Measurements from ENCODE around the gene HHAT. TPM values are rescaled to one million over a fixed set of nuclear protein-coding genes. Genes with fewer than 3 reads are reported as not detected.

Gene HHAT
- polyA plus RNA-seq, 1 donor (not counting 4 experiments of a cell fraction or from before 2014, with no cell fraction given): 3.8 TPM

GRCh38 chr1:210696709-210697108, 368.0 kb downstream of the HHAT start:
- Histone ChIP-seq H3K4me3 (ENCODE audit: control insufficient read depth in 2 of 3, extremely low read depth in 1 of 3, insufficient read depth in 2 of 3, low read depth in 1 of 3, low read length in 3 of 3) (no peak overlapping the region), H3K4me1 (ENCODE audit: control insufficient read depth, extremely low read depth, insufficient read depth, low read length) (no peaks in the 10 kb centered on the region), H3K36me3 (ENCODE audit: control insufficient read depth in 2 of 2, extremely low read depth in 1 of 2, insufficient read depth in 2 of 2, low read length in 2 of 2) (no peaks in the 10 kb centered on the region), H3K9ac (ENCODE audit: control insufficient read depth, extremely low read depth, insufficient read depth, low read length) (no peak overlapping the region), H3K27ac (ENCODE audit: control insufficient read depth, insufficient read depth, low read length) (no peak overlapping the region), H3K79me2 (ENCODE audit: control insufficient read depth, insufficient read depth, low read length) (no peaks in the 10 kb centered on the region), H4K20me1 (ENCODE audit: control insufficient read depth, extremely low read depth, insufficient read depth, low read length) (no peaks in the 10 kb centered on the region), H3K27me3 (ENCODE audit: control insufficient read depth, extremely low read depth, insufficient read depth, low read length) (no peaks in the 10 kb centered on the region), H3K9me1 (ENCODE audit: control insufficient read depth, extremely low read depth, insufficient read depth, low read length) (no peaks in the 10 kb centered on the region), H2AFZ (ENCODE audit: control insufficient read depth, low read length) (no peak overlapping the region), H3K4me2 (ENCODE audit: control insufficient read depth, extremely low read depth, insufficient read depth, low read depth, low read length) (no peak overlapping the region), H3K9me3 (ENCODE audit: control insufficient read depth, low read depth, low read length) (no peaks in the 10 kb centered on the region)
- dilution Hi-C loops (cut with MboI; ENCODE audit: extremely low pct_ligation_motif_present, low sequenced_read_pairs): no loop called here
- no peak for TF ChIP-seq EZH2 (IDR thresholded peaks at IDR 0.05; ENCODE audit: low read length)
- TF ChIP-seq, protein P1, sequence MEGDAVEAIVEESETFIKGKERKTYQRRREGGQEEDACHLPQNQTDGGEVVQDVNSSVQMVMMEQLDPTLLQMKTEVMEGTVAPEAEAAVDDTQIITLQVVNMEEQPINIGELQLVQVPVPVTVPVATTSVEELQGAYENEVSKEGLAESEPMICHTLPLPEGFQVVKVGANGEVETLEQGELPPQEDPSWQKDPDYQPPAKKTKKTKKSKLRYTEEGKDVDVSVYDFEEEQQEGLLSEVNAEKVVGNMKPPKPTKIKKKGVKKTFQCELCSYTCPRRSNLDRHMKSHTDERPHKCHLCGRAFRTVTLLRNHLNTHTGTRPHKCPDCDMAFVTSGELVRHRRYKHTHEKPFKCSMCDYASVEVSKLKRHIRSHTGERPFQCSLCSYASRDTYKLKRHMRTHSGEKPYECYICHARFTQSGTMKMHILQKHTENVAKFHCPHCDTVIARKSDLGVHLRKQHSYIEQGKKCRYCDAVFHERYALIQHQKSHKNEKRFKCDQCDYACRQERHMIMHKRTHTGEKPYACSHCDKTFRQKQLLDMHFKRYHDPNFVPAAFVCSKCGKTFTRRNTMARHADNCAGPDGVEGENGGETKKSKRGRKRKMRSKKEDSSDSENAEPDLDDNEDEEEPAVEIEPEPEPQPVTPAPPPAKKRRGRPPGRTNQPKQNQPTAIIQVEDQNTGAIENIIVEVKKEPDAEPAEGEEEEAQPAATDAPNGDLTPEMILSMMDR (optimal IDR thresholded peaks at IDR 0.05 in 1 of 3, IDR thresholded peaks at IDR 0.05 in 1 of 3, conservative IDR thresholded peaks at IDR 0.05 in 1 of 3; ENCODE audit: extremely low read depth in 1 of 3, insufficient read depth in 2 of 3, low read length in 3 of 3): no peak
- no peak for FAIRE-seq
- DNase-seq (ENCODE audit: low read depth, low spot score): no peak

- Histone ChIP-seq H3K27ac (ENCODE audit: control insufficient read depth, insufficient read depth, low read length) (no peak overlapping the region), H3K4me1 (ENCODE audit: control insufficient read depth, extremely low read depth, insufficient read depth, low read length) (no peaks in the 10 kb centered on the region), H3K9ac (ENCODE audit: control insufficient read depth, extremely low read depth, insufficient read depth, low read length) (no peak overlapping the region), H3K79me2 (ENCODE audit: control insufficient read depth, insufficient read depth, low read length) (no peaks in the 10 kb centered on the region), H3K9me1 (ENCODE audit: control insufficient read depth, extremely low read depth, insufficient read depth, low read length) (no peaks in the 10 kb centered on the region), H3K36me3 (ENCODE audit: control insufficient read depth in 2 of 2, extremely low read depth in 1 of 2, insufficient read depth in 2 of 2, low read length in 2 of 2) (no peaks in the 10 kb centered on the region), H3K4me2 (ENCODE audit: control insufficient read depth, extremely low read depth, insufficient read depth, low read depth, low read length) (no peak overlapping the region), H3K27me3 (ENCODE audit: control insufficient read depth, extremely low read depth, insufficient read depth, low read length) (no peaks in the 10 kb centered on the region), H4K20me1 (ENCODE audit: control insufficient read depth, extremely low read depth, insufficient read depth, low read length) (no peaks in the 10 kb centered on the region), H2AFZ (ENCODE audit: control insufficient read depth, low read length) (no peak overlapping the region), H3K4me3 (ENCODE audit: control insufficient read depth in 2 of 3, extremely low read depth in 1 of 3, insufficient read depth in 2 of 3, low read depth in 1 of 3, low read length in 3 of 3) (no peak overlapping the region), H3K9me3 (ENCODE audit: control insufficient read depth, low read depth, low read length) (no peaks in the 10 kb centered on the region)
- TF ChIP-seq, protein P1 (optimal IDR thresholded peaks at IDR 0.05 in 1 of 3, IDR thresholded peaks at IDR 0.05 in 1 of 3, conservative IDR thresholded peaks at IDR 0.05 in 1 of 3; ENCODE audit: extremely low read depth in 1 of 3, insufficient read depth in 2 of 3, low read length in 3 of 3): no peak
- TF ChIP-seq EZH2 (IDR thresholded peaks at IDR 0.05; ENCODE audit: low read length): no peak
- FAIRE-seq: no peak
- dilution Hi-C loops (cut with MboI; ENCODE audit: extremely low pct_ligation_motif_present, low sequenced_read_pairs): no loop called here
- DNase-seq (ENCODE audit: low read depth, low spot score): no peak
Observed at GRCh38 chr1:210697185-210697584, 368.5 kb downstream of the HHAT start.
